MM.1S (cell line): Measurements from ENCODE around the gene CEP164.

Experiments
- DNase-seq: peaks from one replicate; pipeline ENCODE4 v3.0.0-alpha.2; 2015
- H2AFZ ChIP-seq: fragments of 300-600 bp; sonication (generic); 2 replicates; pipeline ENCODE4 v1.6.0; 2016; ENCODE audit warnings: antibody characterized with exemption, low read length
- H3F3A ChIP-seq: fragments of 300-600 bp; sonication (generic); 2 replicates; pipeline ENCODE4 v1.6.1; 2016; ENCODE audit warnings: mild to moderate bottlenecking, antibody characterized with exemption, low read length, moderate library complexity, mixed read lengths; ENCODE audit not compliant: insufficient read depth
- H3K27ac ChIP-seq: fragments of 300-600 bp; sonication (generic); 2 replicates; pipeline ENCODE4 v1.5.1; 2016; ENCODE audit warnings: mild to moderate bottlenecking, low read length
- H3K27me3 ChIP-seq: fragments of 300-600 bp; sonication (generic); replicated peaks from 2 replicates; pipeline ENCODE4 v1.6.0; 2016; ENCODE audit warnings: low read length; ENCODE audit not compliant: insufficient read depth
- H3K36me3 ChIP-seq: fragments of 300-600 bp; sonication (generic); replicated peaks from 2 replicates; pipeline ENCODE4 v1.6.1; 2016; ENCODE audit warnings: mild to moderate bottlenecking, low read length, mixed read lengths; ENCODE audit not compliant: insufficient read depth
- H3K4me1 ChIP-seq: fragments of 300-600 bp; sonication (generic); 2 replicates; pipeline ENCODE4 v1.6.1; 2016; ENCODE audit warnings: low read length, mixed read lengths
- H3K4me2 ChIP-seq: fragments of 300-600 bp; sonication (generic); 2 replicates; pipeline ENCODE4 v1.6.0; 2016; ENCODE audit warnings: low read depth, low read length
- H3K4me3 ChIP-seq: fragments of 300-600 bp; sonication (generic); 2 replicates; pipeline ENCODE4 v1.5.1; 2016; ENCODE audit warnings: low read length, mixed read lengths
- H3K79me2 ChIP-seq: fragments of 300-600 bp; sonication (generic); 2 replicates; pipeline ENCODE4 v1.6.1; 2016; ENCODE audit warnings: mixed run types, low read length, mixed read lengths
- H3K9ac ChIP-seq: fragments of 300-600 bp; sonication (generic); 2 replicates; pipeline ENCODE4 v1.6.1; 2016; ENCODE audit warnings: low read length, mixed read lengths
- H3K9me2 ChIP-seq: fragments of 300-600 bp; sonication (generic); replicated peaks from 2 replicates; pipeline ENCODE4 v1.6.1; 2016; ENCODE audit warnings: mild to moderate bottlenecking, low read length, mixed read lengths; ENCODE audit not compliant: insufficient read depth
- H3K9me3 ChIP-seq: fragments of 300-600 bp; sonication (generic); replicated peaks from 2 replicates; pipeline ENCODE4 v1.6.1; 2016; ENCODE audit warnings: mild to moderate bottlenecking, low read length, mixed read lengths; ENCODE audit not compliant: insufficient read depth
- H4K20me1 ChIP-seq: fragments of 300-600 bp; sonication (generic); 2 replicates; pipeline ENCODE4 v1.6.1; 2016; ENCODE audit warnings: mild to moderate bottlenecking, low read length, moderate library complexity, mixed read lengths; ENCODE audit not compliant: insufficient read depth
- EZH2 ChIP-seq: fragments of 300-600 bp; sonication (generic); optimal IDR thresholded peaks from 2 replicates; pipeline ENCODE3; 2017; ENCODE audit warnings: low read depth, mild to moderate bottlenecking, antibody characterized with exemption, low read length, mixed read lengths
- EZH2phosphoT487 ChIP-seq: fragments of 300-600 bp; sonication (generic); IDR thresholded peaks from 2 replicates; pipeline ENCODE4 v1.6.1; 2018; ENCODE audit warnings: antibody characterized with exemption, low read length
- TF ChIP-seq, protein P1 (sequence below): fragments of 300-600 bp; sonication (generic); IDR thresholded peaks from 2 replicates; pipeline ENCODE4 v1.5.1; 2016; ENCODE audit warnings: antibody characterized with exemption, low read length, mixed read lengths

The CEP164 gene

GRCh38 chr11:117382746-117383145, 55.1 kb downstream of the CEP164 start:
- Histone ChIP-seq H4K20me1 (no peaks in the 10 kb centered on the region), H3K9me2 (no peaks in the 10 kb centered on the region), H3K27me3 (no peaks in the 10 kb centered on the region), H3K4me1 (no peaks in the 10 kb centered on the region), H3K36me3 (no peaks in the 10 kb centered on the region), H2AFZ (no peak overlapping the region), H3F3A (no peaks in the 10 kb centered on the region), H3K4me3 (no peak overlapping the region), H3K79me2 (no peaks in the 10 kb centered on the region), H3K9ac (no peak overlapping the region), H3K4me2 (no peak overlapping the region), H3K27ac (no peak overlapping the region), H3K9me3 (no peaks in the 10 kb centered on the region)
- DNase-seq = no peak
- TF ChIP-seq EZH2phosphoT487 (no peak), EZH2 (no peak)
- TF ChIP-seq, protein P1, sequence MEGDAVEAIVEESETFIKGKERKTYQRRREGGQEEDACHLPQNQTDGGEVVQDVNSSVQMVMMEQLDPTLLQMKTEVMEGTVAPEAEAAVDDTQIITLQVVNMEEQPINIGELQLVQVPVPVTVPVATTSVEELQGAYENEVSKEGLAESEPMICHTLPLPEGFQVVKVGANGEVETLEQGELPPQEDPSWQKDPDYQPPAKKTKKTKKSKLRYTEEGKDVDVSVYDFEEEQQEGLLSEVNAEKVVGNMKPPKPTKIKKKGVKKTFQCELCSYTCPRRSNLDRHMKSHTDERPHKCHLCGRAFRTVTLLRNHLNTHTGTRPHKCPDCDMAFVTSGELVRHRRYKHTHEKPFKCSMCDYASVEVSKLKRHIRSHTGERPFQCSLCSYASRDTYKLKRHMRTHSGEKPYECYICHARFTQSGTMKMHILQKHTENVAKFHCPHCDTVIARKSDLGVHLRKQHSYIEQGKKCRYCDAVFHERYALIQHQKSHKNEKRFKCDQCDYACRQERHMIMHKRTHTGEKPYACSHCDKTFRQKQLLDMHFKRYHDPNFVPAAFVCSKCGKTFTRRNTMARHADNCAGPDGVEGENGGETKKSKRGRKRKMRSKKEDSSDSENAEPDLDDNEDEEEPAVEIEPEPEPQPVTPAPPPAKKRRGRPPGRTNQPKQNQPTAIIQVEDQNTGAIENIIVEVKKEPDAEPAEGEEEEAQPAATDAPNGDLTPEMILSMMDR = no peak

DNA sequence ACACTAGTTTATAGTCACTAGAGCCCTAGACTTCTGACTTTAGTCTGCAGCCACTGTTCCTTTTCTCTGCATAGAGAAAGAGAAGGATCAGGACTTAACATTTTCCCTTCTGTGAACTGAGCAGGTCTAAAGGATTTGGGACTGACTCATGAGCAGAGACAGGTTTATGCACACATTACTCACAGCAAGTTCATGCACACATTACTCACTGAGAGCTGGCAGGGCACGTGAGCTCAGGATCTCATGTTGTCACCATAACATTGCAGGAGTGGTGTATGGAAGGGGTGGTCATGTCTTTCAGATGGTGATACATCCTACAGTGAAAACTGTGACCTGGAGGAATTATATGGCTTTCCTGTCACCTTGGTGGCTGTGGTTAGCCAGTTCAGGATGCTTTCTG, 56.4 kb downstream of the CEP164 start:
- TF ChIP-seq EZH2phosphoT487 = no peak
- no peak for TF ChIP-seq EZH2
- TF ChIP-seq, protein P1 = no peak
- H3K79me2 ChIP-seq = no peaks in the 10 kb centered on the region
- no peak for DNase-seq

GRCh38 chr11:117385471-117385870, 57.8 kb downstream of the CEP164 start:
- Histone ChIP-seq H3K9me2 (no peaks in the 10 kb centered on the region), H4K20me1 (no peaks in the 10 kb centered on the region), H3K9ac (no peak overlapping the region), H3K27me3 (no peaks in the 10 kb centered on the region), H3K9me3 (no peaks in the 10 kb centered on the region), H3F3A (no peaks in the 10 kb centered on the region), H3K4me2 (no peak overlapping the region), H3K36me3 (no peaks in the 10 kb centered on the region), H2AFZ (no peak overlapping the region), H3K27ac (no peak overlapping the region), H3K4me3 (no peak overlapping the region), H3K79me2 (no peaks in the 10 kb centered on the region), H3K4me1 (no peaks in the 10 kb centered on the region)
- no peak for DNase-seq
- TF ChIP-seq, protein P1 = no peak
- TF ChIP-seq EZH2 (no peak), EZH2phosphoT487 (no peak)

More for the DNA sequence above, 56.4 kb downstream of the CEP164 start:
- no peaks in the 10 kb centered on the region for H3K9me3 ChIP-seq
- H3K4me3 ChIP-seq = no peak overlapping the region
- no peak overlapping the region for H2AFZ ChIP-seq
- no peaks in the 10 kb centered on the region for H3F3A ChIP-seq
- no peak overlapping the region for H3K27ac ChIP-seq
- H3K27me3 ChIP-seq = no peaks in the 10 kb centered on the region
- H3K9ac ChIP-seq = no peak overlapping the region
- no peak overlapping the region for H3K4me2 ChIP-seq
- no peaks in the 10 kb centered on the region for H3K36me3 ChIP-seq
- H3K4me1 ChIP-seq = no peaks in the 10 kb centered on the region
- no peaks in the 10 kb centered on the region for H3K9me2 ChIP-seq
- no peaks in the 10 kb centered on the region for H4K20me1 ChIP-seq
